Measurements from ENCODE around the gene EPN1. TPM values are rescaled to one million over a fixed set of nuclear protein-coding genes. Genes with fewer than 3 reads are reported as not detected.

Gene EPN1
- total RNA-seq, 1 donor from 2014 or later, result 145 TPM

- FAIRE-seq, result no peak
Measured at GRCh38 chr19:55655648-55656040, 19.4 kb upstream of the EPN1 start.

GRCh38 chr19:55656552-55656951 is 18.5 kb upstream of the EPN1 start:
- H3K4me3 Mint-ChIP-seq (ENCODE audit: unreplicated experiment), result peak overlapping the region; percentile 96
- Histone ChIP-seq H3K79me2 (ENCODE audit: insufficient read depth, low read length) (peaks cover 67% of the 10 kb centered on the region), H3K4me2 (ENCODE audit: low read length) (peak overlapping the region; percentile 97), H3K36me3 (ENCODE audit: insufficient read depth, low read length) (no peaks in the 10 kb centered on the region), H3K4me1 (ENCODE audit: insufficient read depth, low read length) (peaks cover 26% of the 10 kb centered on the region), H3K4me3 (ENCODE audit: insufficient read depth, low read depth, low read length) (peak overlapping the region; percentile 94), H3K27me3 (ENCODE audit: insufficient read depth, low read length) (no peaks in the 10 kb centered on the region), H3K27ac (ENCODE audit: low read depth, low read length) (peak overlapping the region; percentile 99), H4K20me1 (ENCODE audit: insufficient read depth, low read length) (peaks cover 62% of the 10 kb centered on the region), H2AFZ (ENCODE audit: low read depth, low read length) (no peak overlapping the region), H3K9me3 (ENCODE audit: insufficient read depth, low read depth, low read length) (no peaks in the 10 kb centered on the region), H3K9ac (ENCODE audit: low read length) (peak overlapping the region; percentile 99)
- no peaks in the 10 kb centered on the region for H3K27me3 Mint-ChIP-seq (ENCODE audit: low read depth, unreplicated experiment)
- no peak for FAIRE-seq
- peak overlapping the region; percentile 93 for H3K27ac Mint-ChIP-seq (ENCODE audit: unreplicated experiment)
- peaks cover 26% of the 10 kb centered on the region for H3K4me1 Mint-ChIP-seq (ENCODE audit: low read depth, unreplicated experiment)
- no peak for TF ChIP-seq EZH2 (IDR thresholded peaks at IDR 0.05; ENCODE audit: insufficient read depth, low read length)
- no peak for TF ChIP-seq CTCF (IDR thresholded peaks at IDR 0.05; ENCODE audit: insufficient read depth, low read depth, low read length)
- no peaks in the 10 kb centered on the region for H3K9me3 Mint-ChIP-seq (ENCODE audit: unreplicated experiment)
- DNase-seq (ENCODE audit: low read depth), result no peak
- H3K36me3 Mint-ChIP-seq (ENCODE audit: low read depth, unreplicated experiment), result peaks cover 10% of the 10 kb centered on the region

More at GRCh38 chr19:55655648-55656040, 19.4 kb upstream of the EPN1 start:
- peak overlapping the region; percentile 99 for H3K9ac ChIP-seq (ENCODE audit: low read length)
- H3K27me3 ChIP-seq (ENCODE audit: insufficient read depth, low read length), result no peaks in the 10 kb centered on the region
- H3K79me2 ChIP-seq (ENCODE audit: insufficient read depth, low read length), result peaks cover 58% of the 10 kb centered on the region
- no peaks in the 10 kb centered on the region for H3K9me3 Mint-ChIP-seq (ENCODE audit: unreplicated experiment)
- H2AFZ ChIP-seq (ENCODE audit: low read depth, low read length), result peak overlapping the region; percentile 68
- H3K4me2 ChIP-seq (ENCODE audit: low read length), result peak overlapping the region; percentile 97
- peak overlapping the region; percentile 96 for H3K4me3 Mint-ChIP-seq (ENCODE audit: unreplicated experiment)
- TF ChIP-seq CTCF (IDR thresholded peaks at IDR 0.05; ENCODE audit: insufficient read depth, low read depth, low read length) (no peak), EZH2 (IDR thresholded peaks at IDR 0.05; ENCODE audit: insufficient read depth, low read length) (no peak)
- peaks cover 26% of the 10 kb centered on the region for H3K4me1 ChIP-seq (ENCODE audit: insufficient read depth, low read length)
- H3K4me3 ChIP-seq (ENCODE audit: insufficient read depth, low read depth, low read length), result peak overlapping the region; percentile 94
- no peaks in the 10 kb centered on the region for H3K36me3 ChIP-seq (ENCODE audit: insufficient read depth, low read length)
- peaks cover 26% of the 10 kb centered on the region for H3K4me1 Mint-ChIP-seq (ENCODE audit: low read depth, unreplicated experiment)
- peak overlapping the region; percentile 93 for H3K27ac Mint-ChIP-seq (ENCODE audit: unreplicated experiment)
- no peaks in the 10 kb centered on the region for H3K9me3 ChIP-seq (ENCODE audit: insufficient read depth, low read depth, low read length)
- peak overlapping the region; percentile 99 for H3K27ac ChIP-seq (ENCODE audit: low read depth, low read length)
- DNase-seq (ENCODE audit: low read depth), result no peak
- H3K36me3 Mint-ChIP-seq (ENCODE audit: low read depth, unreplicated experiment), result peaks cover 14% of the 10 kb centered on the region
- H4K20me1 ChIP-seq (ENCODE audit: insufficient read depth, low read length), result peaks cover 53% of the 10 kb centered on the region
- no peaks in the 10 kb centered on the region for H3K27me3 Mint-ChIP-seq (ENCODE audit: low read depth, unreplicated experiment)

- peak overlapping the region; percentile 94 for H3K4me3 ChIP-seq (ENCODE audit: insufficient read depth, low read depth, low read length)
- no peaks in the 10 kb centered on the region for H3K27me3 ChIP-seq (ENCODE audit: insufficient read depth, low read length)
- peaks cover 26% of the 10 kb centered on the region for H3K4me1 ChIP-seq (ENCODE audit: insufficient read depth, low read length)
- TF ChIP-seq EZH2 (IDR thresholded peaks at IDR 0.05; ENCODE audit: insufficient read depth, low read length) (no peak), CTCF (IDR thresholded peaks at IDR 0.05; ENCODE audit: insufficient read depth, low read depth, low read length) (no peak)
- Mint-ChIP-seq H3K27ac (ENCODE audit: unreplicated experiment) (peak overlapping the region; percentile 8), H3K4me1 (ENCODE audit: low read depth, unreplicated experiment) (peaks cover 26% of the 10 kb centered on the region), H3K9me3 (ENCODE audit: unreplicated experiment) (no peaks in the 10 kb centered on the region), H3K4me3 (ENCODE audit: unreplicated experiment) (peak overlapping the region; percentile 96), H3K27me3 (ENCODE audit: low read depth, unreplicated experiment) (no peaks in the 10 kb centered on the region), H3K36me3 (ENCODE audit: low read depth, unreplicated experiment) (peaks cover 6% of the 10 kb centered on the region)
- H4K20me1 ChIP-seq (ENCODE audit: insufficient read depth, low read length), result peaks cover 68% of the 10 kb centered on the region
- peak overlapping the region; percentile 97 for H3K4me2 ChIP-seq (ENCODE audit: low read length)
- peaks cover 74% of the 10 kb centered on the region for H3K79me2 ChIP-seq (ENCODE audit: insufficient read depth, low read length)
- H3K27ac ChIP-seq (ENCODE audit: low read depth, low read length), result no peak overlapping the region
- no peaks in the 10 kb centered on the region for H3K9me3 ChIP-seq (ENCODE audit: insufficient read depth, low read depth, low read length)
- FAIRE-seq, result no peak
- no peak overlapping the region for H2AFZ ChIP-seq (ENCODE audit: low read depth, low read length)
- no peaks in the 10 kb centered on the region for H3K36me3 ChIP-seq (ENCODE audit: insufficient read depth, low read length)
- DNase-seq (ENCODE audit: low read depth), result no peak
- H3K9ac ChIP-seq (ENCODE audit: low read length), result peak overlapping the region; percentile 99
Measured at GRCh38 chr19:55656988-55657747, 17.9 kb upstream of the EPN1 start.

All from astrocyte (in vitro differentiated cells and primary cell).